Measurements from ENCODE around the gene ZNF766.
A peak's percentile ranks its signal among the peaks of the same experiment; 100 is the strongest.

The ZNF766 gene

DNA sequence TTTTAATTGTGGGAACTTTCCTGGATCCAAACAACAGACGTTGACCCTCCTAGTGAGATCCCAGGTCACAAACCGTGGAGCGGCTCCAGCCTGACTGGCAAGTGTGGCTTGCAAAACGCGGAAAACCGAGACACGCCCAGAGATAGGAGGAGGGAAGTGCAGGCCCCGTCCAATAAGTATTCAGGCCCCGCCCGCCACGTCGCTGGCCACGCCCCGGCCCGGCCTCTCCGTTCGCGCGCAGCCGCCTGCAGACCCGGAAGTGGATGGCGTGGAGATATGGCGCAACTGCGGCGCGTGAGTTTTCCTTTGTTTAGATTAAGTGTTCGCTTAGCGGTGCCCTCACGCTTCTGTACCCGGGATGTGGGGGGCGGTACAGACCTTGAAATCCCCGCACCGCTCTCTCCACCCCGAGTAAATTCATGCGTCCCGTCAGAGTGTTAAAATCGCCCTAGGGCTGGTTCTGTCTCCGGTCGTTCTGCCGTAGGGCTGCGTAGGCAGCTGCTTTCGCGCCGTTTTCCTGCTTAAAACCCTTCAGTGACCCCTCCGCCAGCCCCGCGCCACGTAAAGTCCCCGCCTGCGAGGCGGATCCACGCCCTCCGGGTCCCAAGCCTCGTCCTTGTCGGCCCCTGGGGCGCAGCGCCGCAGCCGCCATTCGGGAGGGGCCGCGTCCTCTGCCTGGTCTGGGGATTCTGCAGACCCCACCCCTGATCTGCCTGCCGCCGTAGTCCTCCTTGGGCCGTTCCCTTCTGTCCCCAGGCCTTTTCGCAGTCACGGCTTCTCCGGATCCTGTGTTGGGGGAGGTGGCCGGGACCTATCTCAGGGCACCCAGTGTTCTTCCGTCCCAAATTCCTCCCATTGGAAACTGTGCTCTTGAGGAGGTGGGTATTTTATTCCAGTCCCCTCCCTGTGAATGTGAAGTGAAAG lies at the start of gene ZNF766:
Gene ZNF766, plus strand, starts transcription at position 250 of the 924 bp plus-strand sequence. Its CDS starts 27 bp downstream, at position 277.
- TF ChIP-seq, protein P1, sequence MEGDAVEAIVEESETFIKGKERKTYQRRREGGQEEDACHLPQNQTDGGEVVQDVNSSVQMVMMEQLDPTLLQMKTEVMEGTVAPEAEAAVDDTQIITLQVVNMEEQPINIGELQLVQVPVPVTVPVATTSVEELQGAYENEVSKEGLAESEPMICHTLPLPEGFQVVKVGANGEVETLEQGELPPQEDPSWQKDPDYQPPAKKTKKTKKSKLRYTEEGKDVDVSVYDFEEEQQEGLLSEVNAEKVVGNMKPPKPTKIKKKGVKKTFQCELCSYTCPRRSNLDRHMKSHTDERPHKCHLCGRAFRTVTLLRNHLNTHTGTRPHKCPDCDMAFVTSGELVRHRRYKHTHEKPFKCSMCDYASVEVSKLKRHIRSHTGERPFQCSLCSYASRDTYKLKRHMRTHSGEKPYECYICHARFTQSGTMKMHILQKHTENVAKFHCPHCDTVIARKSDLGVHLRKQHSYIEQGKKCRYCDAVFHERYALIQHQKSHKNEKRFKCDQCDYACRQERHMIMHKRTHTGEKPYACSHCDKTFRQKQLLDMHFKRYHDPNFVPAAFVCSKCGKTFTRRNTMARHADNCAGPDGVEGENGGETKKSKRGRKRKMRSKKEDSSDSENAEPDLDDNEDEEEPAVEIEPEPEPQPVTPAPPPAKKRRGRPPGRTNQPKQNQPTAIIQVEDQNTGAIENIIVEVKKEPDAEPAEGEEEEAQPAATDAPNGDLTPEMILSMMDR (IDR thresholded peaks at IDR 0.05; ENCODE audit: low read depth, low read length), result no peak
- peak; percentile 85 for DNase-seq (ENCODE audit: extremely low read depth, low read depth)

DNA sequence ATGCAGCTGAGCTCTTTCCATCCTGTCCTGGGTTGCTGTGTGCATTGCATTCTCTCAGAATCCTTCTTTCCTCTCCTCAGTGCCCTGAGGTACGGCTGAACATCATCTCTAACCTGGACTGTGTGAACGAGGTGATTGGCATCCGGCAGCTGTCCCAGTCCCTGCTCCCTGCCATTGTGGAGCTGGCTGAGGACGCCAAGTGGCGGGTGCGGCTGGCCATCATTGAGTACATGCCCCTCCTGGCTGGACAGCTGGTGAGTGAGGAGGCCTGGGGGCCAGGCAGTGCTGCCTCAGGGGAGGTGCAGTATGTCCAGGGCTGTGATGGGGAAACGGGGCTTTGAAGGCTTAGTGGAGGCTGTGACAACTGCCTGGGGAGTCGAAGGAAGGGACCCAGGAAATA lies 49.8 kb upstream of the ZNF766 start:
- no peak for DNase-seq (ENCODE audit: extremely low read depth, low read depth)
- TF ChIP-seq, protein P1 (IDR thresholded peaks at IDR 0.05; ENCODE audit: low read depth, low read length), result no peak

DNA sequence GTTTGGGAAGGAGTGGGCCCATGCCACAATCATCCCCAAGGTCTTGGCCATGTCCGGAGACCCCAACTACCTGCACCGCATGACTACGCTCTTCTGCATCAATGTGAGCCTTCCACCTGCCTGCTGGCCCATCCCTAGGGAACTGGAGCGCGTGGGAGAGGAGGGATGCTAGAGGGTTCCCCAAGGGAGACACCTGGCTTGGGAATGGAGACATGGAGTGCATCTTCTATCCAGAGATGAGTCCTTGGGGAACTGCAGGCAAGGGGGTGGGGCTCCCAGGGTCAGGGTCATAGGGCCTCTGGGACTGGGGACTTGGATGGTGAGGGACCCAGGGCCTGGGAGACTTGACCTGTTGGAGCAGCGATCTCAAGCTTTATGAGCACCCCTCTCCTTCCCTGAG lies 48.4 kb upstream of the ZNF766 start:
- TF ChIP-seq, protein P1 (IDR thresholded peaks at IDR 0.05; ENCODE audit: low read depth, low read length), result no peak
- DNase-seq (ENCODE audit: extremely low read depth, low read depth), result no peak

DNA sequence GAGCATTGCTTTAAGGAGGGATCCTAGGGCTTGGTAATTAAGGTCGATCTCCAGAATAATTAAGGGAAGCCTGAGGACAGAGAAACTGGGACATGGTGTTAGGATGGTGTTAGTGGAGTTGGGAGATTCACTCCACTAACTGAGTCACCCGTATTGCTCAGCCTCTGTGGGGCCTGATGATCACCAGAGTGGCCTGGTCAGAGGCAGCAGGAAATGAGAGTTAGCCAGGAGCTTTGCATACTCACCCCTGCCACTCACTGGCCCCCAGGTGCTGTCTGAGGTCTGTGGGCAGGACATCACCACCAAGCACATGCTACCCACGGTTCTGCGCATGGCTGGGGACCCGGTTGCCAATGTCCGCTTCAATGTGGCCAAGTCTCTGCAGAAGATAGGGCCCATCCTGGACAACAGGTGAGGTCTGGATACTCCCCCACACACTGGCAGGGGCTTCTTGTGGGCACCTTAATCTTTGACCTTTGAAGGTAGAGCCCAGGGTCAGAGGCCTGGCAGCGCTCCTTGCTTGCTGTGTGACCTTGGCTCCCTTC lies 47.5 kb upstream of the ZNF766 start:
- DNase-seq (ENCODE audit: extremely low read depth, low read depth), result no peak
- TF ChIP-seq, protein P1 (IDR thresholded peaks at IDR 0.05; ENCODE audit: low read depth, low read length), result no peak

DNA sequence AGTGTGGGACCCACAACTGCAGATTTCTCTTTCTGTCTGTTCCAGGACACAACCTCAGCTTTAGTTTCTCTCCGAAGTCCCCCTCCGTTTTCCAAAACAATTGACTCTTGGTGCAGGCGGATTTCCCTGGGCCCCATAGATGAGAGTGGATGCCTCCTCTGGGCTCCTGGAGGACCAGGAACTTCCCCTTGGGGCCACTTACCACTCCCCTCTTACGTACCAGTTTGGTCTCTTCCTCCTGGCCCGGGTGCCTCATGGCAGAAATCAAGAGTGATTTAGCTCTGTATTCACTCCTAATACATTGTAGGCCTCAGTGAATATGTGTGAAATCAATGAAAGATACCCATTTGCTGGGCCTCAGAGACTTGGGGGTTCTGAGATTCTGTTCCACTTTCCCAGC lies 45.2 kb upstream of the ZNF766 start:
- TF ChIP-seq, protein P1 (IDR thresholded peaks at IDR 0.05; ENCODE audit: low read depth, low read length), result no peak
- no peak for DNase-seq (ENCODE audit: extremely low read depth, low read depth)

DNA sequence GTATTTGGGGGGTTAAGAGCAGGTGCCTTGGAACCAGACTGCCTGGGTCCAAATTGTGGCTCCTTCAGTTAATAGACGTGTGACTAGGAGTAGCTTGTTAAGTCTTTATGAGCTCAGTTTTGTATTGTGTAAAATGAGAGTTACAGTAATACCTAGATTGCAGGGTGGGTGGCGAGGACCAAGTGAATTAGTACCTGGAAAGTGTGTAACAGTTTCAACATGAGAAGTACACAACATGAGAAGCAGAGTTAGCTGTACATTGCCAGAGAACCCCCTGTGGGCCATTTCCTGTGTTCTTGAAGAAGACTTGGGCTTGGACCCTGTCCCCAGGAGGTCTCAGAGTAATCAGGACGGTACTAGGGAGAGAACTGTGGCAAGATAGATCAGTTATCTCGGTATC lies 42.7 kb upstream of the ZNF766 start:
- no peak for DNase-seq (ENCODE audit: extremely low read depth, low read depth)
- TF ChIP-seq, protein P1 (IDR thresholded peaks at IDR 0.05; ENCODE audit: low read depth, low read length), result no peak

All from AG09319 (cell line).